HL-60 (cell line): ENCODE measurements around the gene RIC8B.

Source experiments
- DNase-seq, 2 experiments: peaks; one replicate each; pipeline ENCODE4 v3.0.0-alpha.2; 2010 to 2020; ENCODE audit warnings: low read depth in 1 of 2, low spot score in 1 of 2
- H3K27ac ChIP-seq: fragments of 250-450 bp; sonication (Bioruptor Pico); replicated peaks from 2 replicates; pipeline ENCODE4 v1.5.1; 2020; ENCODE audit warnings: mild to moderate bottlenecking, moderate library complexity
- H3K27me3 ChIP-seq: fragments of 250-450 bp; sonication (Bioruptor Pico); 2 replicates; pipeline ENCODE4 v1.5.1; 2021; ENCODE audit warnings: mild to moderate bottlenecking, moderate library complexity; ENCODE audit not compliant: insufficient read depth, poor library complexity, severe bottlenecking
- H3K4me3 ChIP-seq: replicated peaks from 2 replicates; pipeline ENCODE4 v1.5.1; 2011; ENCODE audit warnings: mild to moderate bottlenecking, control low read depth, low read length; ENCODE audit not compliant: insufficient read depth
- CTCF ChIP-seq: IDR thresholded peaks from one replicate; pipeline ENCODE4 v1.5.1; 2011; ENCODE audit warnings: low read length, control low read depth, inconsistent platforms; ENCODE audit not compliant: insufficient read depth
- GABPA ChIP-seq: IDR thresholded peaks from 2 replicates; pipeline ENCODE4 v1.6.1; 2012; ENCODE audit warnings: low read depth
- POLR2AphosphoS5 ChIP-seq: IDR thresholded peaks from 2 replicates; pipeline ENCODE4 v1.6.1; 2012; ENCODE audit warnings: low read depth
- REST ChIP-seq: IDR thresholded peaks from 2 replicates; pipeline ENCODE4 v1.6.1; 2012; ENCODE audit warnings: low read depth; ENCODE audit not compliant: insufficient replicate concordance
- SPI1 ChIP-seq: IDR thresholded peaks from 2 replicates; pipeline ENCODE4 v1.6.1; 2012; ENCODE audit warnings: low read depth, mild to moderate bottlenecking, borderline replicate concordance

RIC8B gene

GRCh38 chr12:106914796-106915634 is 140.5 kb downstream of the RIC8B start:
- no peak overlapping the region for H3K4me3 ChIP-seq
- H3K27ac ChIP-seq: no peak overlapping the region
- peaks cover 66% of the 10 kb centered on the region for H3K27me3 ChIP-seq
- no peak for DNase-seq
- TF ChIP-seq REST (no peak), CTCF (no peak), GABPA (no peak), POLR2AphosphoS5 (no peak), SPI1 (no peak)

- no peak overlapping the region for H3K4me3 ChIP-seq
- H3K27me3 ChIP-seq: peaks cover 69% of the 10 kb centered on the region
- H3K27ac ChIP-seq: no peak overlapping the region
- TF ChIP-seq GABPA (no peak), CTCF (no peak), POLR2AphosphoS5 (no peak), REST (no peak)
- no peak for DNase-seq
These were observed 141.1 kb downstream of the RIC8B start for GRCh38 chr12:106915635-106916026.

- H3K27me3 ChIP-seq: peaks cover 58% of the 10 kb centered on the region
- H3K4me3 ChIP-seq: no peak overlapping the region
- no peak overlapping the region for H3K27ac ChIP-seq
- TF ChIP-seq SPI1: no peak
- no peak for TF ChIP-seq REST
- TF ChIP-seq GABPA: no peak
- no peak for TF ChIP-seq CTCF
- TF ChIP-seq POLR2AphosphoS5: no peak
- no peak for DNase-seq
These were observed 143.0 kb downstream of the RIC8B start for GRCh38 chr12:106917503-106917902.
